ENCODE data around the gene EDN1. TPM values are rescaled to one million over a fixed set of nuclear protein-coding genes. Genes with fewer than 3 reads are reported as not detected.
A peak's percentile ranks its signal among the peaks of the same experiment; 100 is the strongest.

EDN1 gene
- total RNA-seq, result 0.26 TPM in 1 of 2 replicates, not detected in the other

DNA sequence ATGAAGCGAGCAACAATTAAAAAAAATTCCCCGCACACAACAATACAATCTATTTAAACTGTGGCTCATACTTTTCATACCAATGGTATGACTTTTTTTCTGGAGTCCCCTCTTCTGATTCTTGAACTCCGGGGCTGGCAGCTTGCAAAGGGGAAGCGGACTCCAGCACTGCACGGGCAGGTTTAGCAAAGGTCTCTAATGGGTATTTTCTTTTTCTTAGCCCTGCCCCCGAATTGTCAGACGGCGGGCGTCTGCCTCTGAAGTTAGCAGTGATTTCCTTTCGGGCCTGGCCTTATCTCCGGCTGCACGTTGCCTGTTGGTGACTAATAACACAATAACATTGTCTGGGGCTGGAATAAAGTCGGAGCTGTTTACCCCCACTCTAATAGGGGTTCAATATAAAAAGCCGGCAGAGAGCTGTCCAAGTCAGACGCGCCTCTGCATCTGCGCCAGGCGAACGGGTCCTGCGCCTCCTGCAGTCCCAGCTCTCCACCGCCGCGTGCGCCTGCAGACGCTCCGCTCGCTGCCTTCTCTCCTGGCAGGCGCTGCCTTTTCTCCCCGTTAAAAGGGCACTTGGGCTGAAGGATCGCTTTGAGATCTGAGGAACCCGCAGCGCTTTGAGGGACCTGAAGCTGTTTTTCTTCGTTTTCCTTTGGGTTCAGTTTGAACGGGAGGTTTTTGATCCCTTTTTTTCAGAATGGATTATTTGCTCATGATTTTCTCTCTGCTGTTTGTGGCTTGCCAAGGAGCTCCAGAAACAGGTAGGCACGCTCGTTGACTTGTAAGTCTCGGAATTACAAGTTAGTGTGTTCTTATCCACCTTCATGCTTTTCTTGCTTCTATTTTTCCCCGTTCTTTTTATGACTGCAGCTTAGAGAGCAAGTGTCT is at the start of gene EDN1:
TSS of gene EDN1 (plus strand) at position 429 of the 888 bp plus-strand sequence. CDS start at position 698, 269 bp downstream.
- intact Hi-C loops (cut with micrococcal nuclease), result loop anchor here (1.0 to 10.0 kb wide), 5 partner anchors 48 to 705 kb away; no protein-coding TSS in a partner anchor
- DNase-seq, result peak; percentile 86
- H3K9me3 Mint-ChIP-seq, result no peaks in the 10 kb centered on the region
- H3K27ac Mint-ChIP-seq, result peak within 1 kb of the TSS; percentile 7
- H3K27me3 Mint-ChIP-seq, result peaks cover 39% of the 10 kb centered on the region
- H3K4me3 Mint-ChIP-seq, result peak within 1 kb of the TSS; percentile 80
- H3K36me3 Mint-ChIP-seq (ENCODE audit: low read depth), result no peaks in the 10 kb centered on the region
- peaks cover 17% of the 10 kb centered on the region for H3K4me1 Mint-ChIP-seq

DNA sequence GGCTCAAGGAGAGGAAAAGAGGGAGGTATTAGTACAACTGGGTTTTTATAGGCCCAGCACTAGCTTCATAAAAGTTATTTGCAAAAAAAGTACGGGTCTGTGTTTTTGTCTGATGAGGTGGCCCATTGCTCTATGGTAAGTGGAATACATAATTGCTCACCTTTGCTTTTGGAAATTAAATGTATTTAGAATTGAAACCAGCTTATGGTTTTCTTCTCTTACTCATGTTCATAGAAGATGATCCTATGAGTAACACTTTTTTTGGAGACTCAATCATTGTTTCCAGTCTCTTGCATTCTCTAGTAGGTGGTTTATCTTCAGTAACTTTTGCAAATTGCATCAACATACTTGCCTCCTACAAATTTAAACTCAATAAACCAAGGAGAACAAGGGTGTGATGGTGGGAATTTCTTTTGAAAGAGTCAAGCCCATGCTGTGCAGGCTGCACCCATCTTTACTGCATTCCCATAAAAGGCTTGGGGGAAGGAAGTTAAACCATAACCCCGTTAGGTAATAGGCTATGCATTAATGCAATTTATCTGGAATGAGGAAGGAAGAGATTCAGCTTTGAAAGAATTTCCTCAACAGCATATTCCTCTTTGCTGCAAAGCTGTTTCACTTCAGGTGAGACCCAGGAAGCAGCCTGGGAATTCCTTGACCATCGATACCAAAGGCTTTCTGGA is 48.5 kb upstream of the EDN1 start:
- Mint-ChIP-seq H3K27me3 (no peaks in the 10 kb centered on the region), H3K4me1 (peaks cover 13% of the 10 kb centered on the region), H3K27ac (peak overlapping the region; percentile 32), H3K4me3 (no peak overlapping the region), H3K9me3 (peaks cover 3% of the 10 kb centered on the region), H3K36me3 (ENCODE audit: low read depth) (no peaks in the 10 kb centered on the region)
- intact Hi-C loops (cut with micrococcal nuclease), result loop anchor here (1.0 to 5.0 kb wide), 2 partner anchors 8 to 46 kb away; no protein-coding TSS in a partner anchor
- no peak for DNase-seq

DNA sequence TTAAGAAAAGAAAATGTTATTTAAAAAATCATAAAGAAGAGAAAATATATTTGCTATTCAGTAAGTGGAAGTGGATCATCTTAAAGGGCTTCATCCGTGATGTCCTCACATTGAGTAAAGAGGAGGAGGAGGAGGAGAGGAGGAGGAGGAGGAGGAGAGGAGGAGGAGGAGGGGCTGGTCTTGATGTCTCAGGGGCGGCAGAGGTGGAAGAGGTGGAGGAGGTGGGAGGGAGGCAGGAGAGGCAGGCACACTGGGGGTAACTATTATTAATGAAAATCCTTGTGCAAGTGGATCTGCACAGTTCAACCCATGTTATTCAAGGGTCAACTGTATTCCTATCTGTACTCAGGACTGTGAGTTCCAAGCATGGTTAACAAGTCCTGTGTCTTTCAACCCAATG is 47.0 kb upstream of the EDN1 start:
- intact Hi-C loops (cut with micrococcal nuclease), result loop anchor here (5.0 kb wide), 1 partner anchor 44 kb away; no protein-coding TSS in a partner anchor
- H3K36me3 Mint-ChIP-seq (ENCODE audit: low read depth), result no peaks in the 10 kb centered on the region
- peak; percentile 24 for DNase-seq
- peaks cover 4% of the 10 kb centered on the region for H3K27me3 Mint-ChIP-seq
- no peak overlapping the region for H3K27ac Mint-ChIP-seq
- H3K4me1 Mint-ChIP-seq, result peaks cover 11% of the 10 kb centered on the region
- no peak overlapping the region for H3K4me3 Mint-ChIP-seq
- H3K9me3 Mint-ChIP-seq, result peaks cover 3% of the 10 kb centered on the region

DNA sequence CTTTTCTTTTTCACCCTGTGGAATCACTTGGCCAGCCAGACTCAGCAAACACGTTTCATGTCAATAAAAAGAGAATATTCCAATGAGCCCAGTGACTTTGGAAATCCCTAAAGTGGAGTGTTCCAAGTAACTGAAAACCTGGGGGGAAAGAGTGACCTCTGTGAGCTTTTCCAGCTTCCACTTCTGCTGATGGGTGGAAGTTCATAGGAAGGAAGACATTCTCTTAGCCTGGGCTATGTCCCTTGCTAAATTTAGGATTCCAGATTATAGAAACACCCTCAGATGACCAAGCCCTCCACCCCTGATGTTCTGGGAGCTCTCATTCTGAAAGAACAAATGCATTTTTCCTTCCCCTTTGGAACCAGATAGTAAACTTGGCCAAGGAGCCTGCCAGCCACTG is 44.8 kb upstream of the EDN1 start:
- no peaks in the 10 kb centered on the region for H3K36me3 Mint-ChIP-seq (ENCODE audit: low read depth)
- H3K27ac Mint-ChIP-seq, result no peak overlapping the region
- H3K27me3 Mint-ChIP-seq, result peaks cover 13% of the 10 kb centered on the region
- no peak for DNase-seq
- peaks cover 3% of the 10 kb centered on the region for H3K9me3 Mint-ChIP-seq
- intact Hi-C loops (cut with micrococcal nuclease), result no loop called here
- peaks cover 6% of the 10 kb centered on the region for H3K4me1 Mint-ChIP-seq
- H3K4me3 Mint-ChIP-seq, result no peak overlapping the region

DNA sequence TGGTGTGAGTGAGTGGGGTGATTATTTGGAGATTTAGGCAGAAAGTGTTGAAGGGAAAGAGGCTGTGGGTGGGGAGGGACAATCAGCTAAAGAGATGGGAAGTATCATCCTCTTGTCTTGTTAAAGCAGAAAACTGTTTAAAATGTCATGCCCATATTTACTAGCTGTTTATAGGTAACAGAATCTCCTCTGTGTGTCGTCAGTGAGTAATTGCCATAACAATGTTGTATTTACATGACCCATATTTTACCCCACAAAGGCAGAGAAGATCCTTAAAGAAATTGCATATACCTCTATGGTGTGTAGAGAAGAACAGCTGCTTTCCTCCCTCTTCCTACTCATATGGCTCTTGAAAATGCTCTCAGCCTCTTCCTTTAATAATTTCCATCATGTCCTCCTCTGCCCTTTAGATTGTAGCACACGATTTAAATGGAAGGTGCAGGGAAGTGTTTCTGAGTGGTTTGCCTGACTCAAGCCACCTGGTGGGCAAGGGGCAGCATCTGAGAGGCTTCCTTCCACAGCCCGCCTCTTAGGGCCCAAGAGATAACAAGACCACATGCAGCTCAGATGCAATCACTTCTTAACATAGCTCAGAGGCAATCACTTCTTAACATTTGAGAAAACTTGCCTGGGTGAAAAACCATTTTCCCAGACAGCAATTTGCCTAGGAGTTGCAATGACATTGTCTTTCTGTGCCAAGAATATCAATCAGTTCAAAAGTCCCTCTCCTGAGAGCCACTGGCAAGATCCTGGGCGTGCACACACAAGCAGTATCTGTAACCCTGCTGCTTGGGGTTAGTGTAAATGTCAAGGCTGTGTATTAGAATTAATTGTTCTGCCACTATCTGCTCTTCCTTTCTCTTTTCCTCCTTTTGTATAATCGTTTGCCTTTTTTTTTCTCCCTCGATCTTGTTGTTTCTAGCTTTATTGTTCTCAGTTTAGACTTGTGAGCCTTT is 44.1 kb upstream of the EDN1 start:
- no peak overlapping the region for H3K27ac Mint-ChIP-seq
- no peak overlapping the region for H3K4me3 Mint-ChIP-seq
- peaks cover 3% of the 10 kb centered on the region for H3K9me3 Mint-ChIP-seq
- peaks cover 13% of the 10 kb centered on the region for H3K27me3 Mint-ChIP-seq
- no peaks in the 10 kb centered on the region for H3K36me3 Mint-ChIP-seq (ENCODE audit: low read depth)
- DNase-seq, result no peak
- intact Hi-C loops (cut with micrococcal nuclease), result no loop called here
- H3K4me1 Mint-ChIP-seq, result peaks cover 6% of the 10 kb centered on the region

DNA sequence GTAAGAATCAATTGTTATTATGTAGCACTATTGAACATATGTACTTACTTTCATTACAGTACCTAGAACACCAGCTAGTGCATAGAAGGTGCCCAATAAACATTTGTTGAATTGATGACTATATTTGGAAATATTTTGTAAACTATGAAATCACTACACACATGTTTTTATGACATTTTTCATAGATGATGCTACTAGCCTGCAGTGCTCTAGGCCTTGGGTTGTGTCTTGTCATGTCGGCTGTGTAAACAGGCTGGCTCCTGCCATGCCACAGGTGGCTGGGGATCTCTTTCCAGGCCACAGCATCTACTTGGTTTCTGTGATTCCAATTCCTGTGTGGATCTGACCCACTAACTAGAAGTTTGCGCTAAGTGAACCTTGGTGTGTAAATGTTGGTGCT is 43.3 kb upstream of the EDN1 start:
- Mint-ChIP-seq H3K27me3 (peaks cover 18% of the 10 kb centered on the region), H3K36me3 (ENCODE audit: low read depth) (no peaks in the 10 kb centered on the region), H3K9me3 (no peaks in the 10 kb centered on the region), H3K4me3 (no peak overlapping the region), H3K4me1 (no peaks in the 10 kb centered on the region), H3K27ac (no peak overlapping the region)
- intact Hi-C loops (cut with micrococcal nuclease), result no loop called here
- DNase-seq, result no peak

DNA sequence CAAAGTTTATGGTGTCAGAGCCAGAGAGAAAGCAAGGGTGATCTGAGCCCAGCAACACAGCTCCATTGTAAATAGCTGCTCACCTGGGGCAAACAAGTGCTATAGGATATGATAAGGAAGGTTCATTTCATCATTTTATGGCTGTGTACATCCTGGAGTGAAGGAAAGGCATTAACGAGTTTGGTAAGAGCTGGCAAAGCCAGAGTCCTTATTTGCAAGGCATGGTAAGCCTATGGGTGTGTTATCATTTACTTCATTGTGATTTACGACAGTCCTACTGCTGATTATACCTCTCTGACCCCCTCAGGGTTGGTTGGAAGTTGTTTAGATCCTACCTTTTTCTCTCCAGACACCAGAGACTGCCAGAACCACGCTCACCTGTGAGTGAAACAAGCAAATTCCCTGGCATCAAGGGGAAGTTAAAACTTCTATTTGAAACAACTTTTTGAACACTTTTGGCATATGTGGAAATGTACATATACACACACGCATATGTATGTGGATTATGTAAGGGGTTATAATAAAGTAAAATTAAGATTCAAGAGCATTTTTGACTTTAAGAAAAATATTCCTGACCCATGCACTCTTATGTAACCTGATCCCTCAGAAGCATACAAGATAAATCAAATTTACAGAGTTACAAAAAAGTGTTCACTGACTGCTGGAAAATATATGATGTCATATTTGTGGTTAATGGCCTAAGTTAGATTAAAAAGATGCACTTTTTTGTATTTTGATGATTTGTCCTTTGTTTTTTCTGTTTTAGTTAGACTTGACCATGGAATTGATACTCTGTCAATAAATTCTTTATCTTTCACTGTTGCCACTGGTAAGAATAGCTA is 40.4 kb upstream of the EDN1 start:
- no peak overlapping the region for H3K4me3 Mint-ChIP-seq
- H3K4me1 Mint-ChIP-seq, result no peaks in the 10 kb centered on the region
- intact Hi-C loops (cut with micrococcal nuclease), result no loop called here
- H3K9me3 Mint-ChIP-seq, result no peaks in the 10 kb centered on the region
- H3K27ac Mint-ChIP-seq, result no peak overlapping the region
- peaks cover 37% of the 10 kb centered on the region for H3K27me3 Mint-ChIP-seq
- H3K36me3 Mint-ChIP-seq (ENCODE audit: low read depth), result no peaks in the 10 kb centered on the region
- DNase-seq, result no peak

DNA sequence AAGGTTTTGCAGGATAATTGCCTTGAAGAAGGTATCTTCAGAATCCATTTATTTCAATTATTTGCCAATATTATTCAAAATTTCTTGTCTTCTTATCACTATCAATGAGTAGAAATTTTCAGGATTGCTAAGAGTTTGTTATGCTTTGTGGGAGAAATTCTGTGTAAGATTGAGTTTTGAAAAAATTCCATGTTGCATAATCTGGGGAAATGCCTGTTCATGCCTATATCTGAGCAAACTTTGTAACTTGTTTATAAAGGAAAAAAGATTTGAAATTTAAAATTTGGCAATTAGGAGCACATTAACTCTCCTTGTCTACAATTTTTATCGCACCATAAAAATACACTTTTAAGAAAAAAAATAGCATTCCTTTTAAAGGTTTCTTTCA is 39.8 kb upstream of the EDN1 start:
- Mint-ChIP-seq H3K27ac (no peak overlapping the region), H3K36me3 (ENCODE audit: low read depth) (no peaks in the 10 kb centered on the region), H3K4me3 (no peak overlapping the region), H3K9me3 (no peaks in the 10 kb centered on the region), H3K4me1 (no peaks in the 10 kb centered on the region), H3K27me3 (peaks cover 37% of the 10 kb centered on the region)
- intact Hi-C loops (cut with micrococcal nuclease), result no loop called here
- no peak for DNase-seq

DNA sequence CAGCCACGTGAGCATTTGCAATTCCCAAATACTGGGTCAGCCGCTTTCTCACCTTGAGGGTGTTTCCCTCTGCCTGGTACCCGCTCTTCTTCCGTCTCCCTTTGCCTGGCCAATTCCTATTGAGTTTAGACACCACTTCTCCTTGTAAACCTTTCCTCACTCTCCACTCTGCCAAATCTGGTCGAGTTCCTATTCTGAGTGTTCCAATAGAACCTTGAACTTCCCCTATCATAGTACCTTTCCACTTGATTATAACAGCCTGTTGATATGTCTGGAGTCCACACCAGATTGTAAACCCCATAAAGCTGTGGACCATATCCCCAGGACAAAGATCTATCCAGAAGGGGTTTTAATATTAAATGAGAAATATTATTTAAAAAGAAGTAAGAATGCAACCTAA is 36.0 kb upstream of the EDN1 start:
- Mint-ChIP-seq H3K9me3 (no peaks in the 10 kb centered on the region), H3K27me3 (peaks cover 30% of the 10 kb centered on the region), H3K36me3 (ENCODE audit: low read depth) (no peaks in the 10 kb centered on the region), H3K4me3 (no peak overlapping the region), H3K27ac (no peak overlapping the region), H3K4me1 (no peaks in the 10 kb centered on the region)
- DNase-seq, result no peak
- intact Hi-C loops (cut with micrococcal nuclease), result no loop called here

DNA sequence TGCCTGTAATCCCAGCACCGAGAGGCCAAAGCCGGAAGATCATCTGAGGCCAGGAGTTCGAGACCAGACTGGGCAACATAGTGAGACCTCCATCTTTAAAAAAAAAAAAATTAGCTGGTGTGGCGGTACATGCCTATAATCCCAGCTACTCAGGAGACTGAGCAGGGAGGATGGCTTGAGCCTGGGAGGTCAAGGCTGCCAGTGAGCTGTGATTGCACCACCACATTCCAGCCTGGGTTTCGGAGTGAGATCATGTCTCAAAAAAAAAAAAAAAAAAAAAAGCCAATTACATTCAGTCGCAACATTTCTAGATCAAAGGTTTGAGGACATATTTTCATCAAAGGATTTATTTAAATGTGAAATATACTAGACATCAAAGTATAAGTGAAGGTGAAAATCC is 32.0 kb upstream of the EDN1 start:
- Mint-ChIP-seq H3K4me3 (no peak overlapping the region), H3K27ac (no peak overlapping the region), H3K27me3 (peaks cover 17% of the 10 kb centered on the region), H3K9me3 (peaks cover 3% of the 10 kb centered on the region), H3K4me1 (no peaks in the 10 kb centered on the region), H3K36me3 (ENCODE audit: low read depth) (no peaks in the 10 kb centered on the region)
- intact Hi-C loops (cut with micrococcal nuclease), result no loop called here
- DNase-seq, result no peak

DNA sequence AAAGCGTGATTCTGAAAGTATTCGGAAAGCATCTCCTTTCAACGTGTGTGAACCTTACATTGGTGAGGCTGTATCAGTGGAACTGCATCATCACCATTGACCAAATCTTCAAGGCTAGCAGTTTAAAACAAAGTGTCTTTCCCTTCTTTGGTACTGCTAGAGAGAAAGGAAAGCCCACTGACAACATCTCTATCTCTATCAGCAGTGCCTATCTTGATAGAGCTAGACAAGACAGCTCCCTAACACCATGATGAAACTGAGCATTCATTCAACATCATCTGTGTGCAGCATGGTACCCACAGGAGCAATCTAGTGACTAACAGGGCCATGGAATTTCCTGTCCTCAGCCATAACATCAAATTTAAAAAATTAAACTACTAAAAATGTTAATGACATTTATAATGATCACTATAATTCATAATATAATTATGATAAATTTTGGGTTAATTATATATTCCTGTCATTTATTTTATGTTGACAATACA is 31.5 kb upstream of the EDN1 start:
- Mint-ChIP-seq H3K27ac (no peak overlapping the region), H3K9me3 (peaks cover 8% of the 10 kb centered on the region), H3K27me3 (peaks cover 16% of the 10 kb centered on the region), H3K36me3 (ENCODE audit: low read depth) (no peaks in the 10 kb centered on the region), H3K4me1 (no peaks in the 10 kb centered on the region), H3K4me3 (no peak overlapping the region)
- intact Hi-C loops (cut with micrococcal nuclease), result no loop called here
- DNase-seq, result no peak

DNA sequence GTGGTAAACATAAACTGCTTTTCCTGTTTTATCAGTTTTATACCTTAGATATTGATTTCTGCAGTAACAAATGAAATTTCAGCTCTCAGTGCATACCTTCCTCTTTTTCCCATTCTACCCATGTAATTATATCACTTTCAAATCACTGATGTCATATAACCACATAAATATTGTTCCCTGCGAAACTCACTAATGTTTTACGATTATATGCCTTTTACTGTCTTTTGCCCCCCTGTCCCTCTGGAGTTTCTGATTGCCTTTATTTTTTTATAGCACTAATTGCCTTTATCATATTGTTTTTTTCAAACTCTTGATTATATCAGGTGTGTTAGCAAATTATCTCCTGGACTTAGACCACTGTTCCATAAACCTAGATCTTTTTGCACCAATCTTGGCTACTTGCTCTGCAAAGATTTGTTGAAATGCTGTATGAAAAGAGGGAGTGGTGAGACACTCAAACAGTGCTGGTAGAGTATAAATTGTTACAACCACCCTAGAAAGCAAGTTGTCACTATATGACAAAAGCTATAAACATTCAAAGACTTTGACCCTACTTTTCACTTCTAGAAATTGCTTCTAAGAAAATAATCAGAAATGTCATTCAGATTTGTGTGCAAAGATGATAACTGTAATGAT is 29.6 kb upstream of the EDN1 start:
- H3K9me3 Mint-ChIP-seq, result peaks cover 8% of the 10 kb centered on the region
- DNase-seq, result no peak
- H3K36me3 Mint-ChIP-seq (ENCODE audit: low read depth), result no peaks in the 10 kb centered on the region
- H3K4me3 Mint-ChIP-seq, result no peak overlapping the region
- intact Hi-C loops (cut with micrococcal nuclease), result no loop called here
- no peak overlapping the region for H3K27ac Mint-ChIP-seq
- H3K4me1 Mint-ChIP-seq, result no peaks in the 10 kb centered on the region
- H3K27me3 Mint-ChIP-seq, result peaks cover 12% of the 10 kb centered on the region
